ENCODE results near the gene BIRC6. TPM values are rescaled to one million over a fixed set of nuclear protein-coding genes. Genes with fewer than 3 reads are reported as not detected.
"Not testable (repeated sequence)": the region's sequence is repeated elsewhere in the genome, so short reads cannot be mapped to it uniquely, and the experiment has no call there.

BIRC6 gene
- total and polyA plus RNA-seq, 11 donors: 11.0 to 68.0 (median 51.9) TPM

DNA sequence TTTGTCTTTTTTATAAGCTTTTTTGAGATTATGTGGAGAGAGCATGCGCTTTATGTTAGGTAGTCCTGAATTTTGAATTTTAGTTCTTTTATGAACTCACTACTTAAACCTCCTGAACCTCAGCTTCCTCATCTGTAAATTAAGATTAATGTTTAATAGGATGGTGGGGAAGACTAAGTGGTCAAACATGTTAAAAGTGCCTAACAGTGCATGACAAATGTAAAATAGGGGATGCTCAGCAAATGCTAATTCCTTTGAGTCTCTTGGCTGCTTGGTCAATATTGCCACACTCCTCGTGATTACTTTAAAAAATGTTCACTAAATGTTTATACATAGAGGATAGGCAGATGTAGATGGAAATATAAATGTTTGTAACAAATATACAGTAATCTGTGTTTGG, 6.8 kb downstream of the BIRC6 start:
- H3K4me1 ChIP-seq: peaks cover 6 to 69% (median 40%) of the 10 kb centered on the region in 12 donors
- no peak for ATAC-seq

DNA sequence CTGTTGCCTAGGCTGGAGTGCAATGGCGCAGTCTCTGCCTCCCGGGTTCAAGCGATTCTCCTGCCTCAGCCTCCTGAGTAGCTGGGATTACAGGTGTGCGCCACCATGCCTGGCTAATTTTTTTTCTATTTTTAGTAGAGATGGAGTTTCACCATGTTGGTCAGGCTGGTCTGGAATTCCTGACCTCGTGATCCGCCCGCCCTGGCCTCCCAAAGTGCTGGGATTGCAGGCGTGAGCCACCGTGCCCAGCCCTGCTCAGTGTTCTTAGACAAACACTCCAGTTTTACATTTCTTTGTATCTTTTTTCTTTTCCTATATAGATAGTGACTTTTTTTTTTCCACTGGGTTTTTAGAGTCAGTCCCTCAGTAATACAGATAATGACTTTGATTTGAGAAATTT, 7.5 kb downstream of the BIRC6 start:
- H3K9me3 ChIP-seq; intact Hi-C loops (cut with DNase I); H3K27ac ChIP-seq; DNase-seq; ATAC-seq; H3K4me3 ChIP-seq; H3K27me3 ChIP-seq: not testable (repeated sequence)
- WGBS, 4 donors: 92 to 94% (median 93%) methylated on average over 9 of the region's 9 CpGs
- Histone ChIP-seq H3K4me1 (peaks cover 3 to 62% (median 36%) of the 10 kb centered on the region in 12 donors), H3K36me3 (peaks cover 0 to 10% (median 0%) of the 10 kb centered on the region in 9 donors)

More for the DNA sequence above, 6.8 kb downstream of the BIRC6 start:
- intact Hi-C loops (cut with DNase I): no loop called here
- 76 to 85% (median 79%) methylated on average over 2 of the region's 2 CpGs for WGBS, 4 donors
- no peak for TF ChIP-seq POLR2A (IDR thresholded peaks at IDR 0.05)
- TF ChIP-seq, protein P1, sequence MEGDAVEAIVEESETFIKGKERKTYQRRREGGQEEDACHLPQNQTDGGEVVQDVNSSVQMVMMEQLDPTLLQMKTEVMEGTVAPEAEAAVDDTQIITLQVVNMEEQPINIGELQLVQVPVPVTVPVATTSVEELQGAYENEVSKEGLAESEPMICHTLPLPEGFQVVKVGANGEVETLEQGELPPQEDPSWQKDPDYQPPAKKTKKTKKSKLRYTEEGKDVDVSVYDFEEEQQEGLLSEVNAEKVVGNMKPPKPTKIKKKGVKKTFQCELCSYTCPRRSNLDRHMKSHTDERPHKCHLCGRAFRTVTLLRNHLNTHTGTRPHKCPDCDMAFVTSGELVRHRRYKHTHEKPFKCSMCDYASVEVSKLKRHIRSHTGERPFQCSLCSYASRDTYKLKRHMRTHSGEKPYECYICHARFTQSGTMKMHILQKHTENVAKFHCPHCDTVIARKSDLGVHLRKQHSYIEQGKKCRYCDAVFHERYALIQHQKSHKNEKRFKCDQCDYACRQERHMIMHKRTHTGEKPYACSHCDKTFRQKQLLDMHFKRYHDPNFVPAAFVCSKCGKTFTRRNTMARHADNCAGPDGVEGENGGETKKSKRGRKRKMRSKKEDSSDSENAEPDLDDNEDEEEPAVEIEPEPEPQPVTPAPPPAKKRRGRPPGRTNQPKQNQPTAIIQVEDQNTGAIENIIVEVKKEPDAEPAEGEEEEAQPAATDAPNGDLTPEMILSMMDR (IDR thresholded peaks at IDR 0.05): no peak
- Histone ChIP-seq H3K27me3 (no peaks in the 10 kb centered on the region), H3K4me3 (no peak overlapping the region), H3K27ac (no peak overlapping the region), H3K9me3 (no peaks in the 10 kb centered on the region), H3K36me3 (peaks cover 0 to 10% (median 0%) of the 10 kb centered on the region in 9 donors)
- no peak for DNase-seq

- H3K9me3 ChIP-seq; DNase-seq; H3K27me3 ChIP-seq; intact Hi-C loops (cut with DNase I); ATAC-seq; H3K27ac ChIP-seq; H3K36me3 ChIP-seq; H3K4me3 ChIP-seq: not testable (repeated sequence)
- WGBS, 4 donors: 95 to 99% (median 97%) methylated on average over 3 of the region's 3 CpGs
- H3K4me1 ChIP-seq: peaks cover 0 to 56% (median 26%) of the 10 kb centered on the region in 12 donors
These were observed 8.9 kb downstream of the BIRC6 start for GRCh38 chr2:32365679-32366078.

DNA sequence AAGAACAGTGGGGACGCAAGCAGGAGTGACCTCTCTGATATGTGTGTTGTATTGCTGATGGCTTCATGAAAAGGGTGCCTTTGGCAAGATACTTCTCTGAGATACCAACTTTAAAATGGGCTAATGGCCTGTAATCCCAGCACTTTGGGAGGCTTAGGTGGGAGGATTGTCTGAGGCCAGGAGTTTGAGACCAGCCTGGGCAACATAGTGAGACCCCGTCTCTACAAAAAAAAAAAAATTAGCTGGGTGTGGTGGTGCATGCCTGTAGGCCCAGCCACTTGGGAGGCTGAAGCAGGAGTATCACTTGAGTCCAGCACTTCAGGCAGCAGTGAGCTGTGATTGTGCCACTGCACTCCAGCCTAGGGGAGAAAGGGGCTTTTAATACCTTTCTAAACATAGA, 9.8 kb downstream of the BIRC6 start:
- DNase-seq: no peak
- no peak for ATAC-seq
- 91 to 97% (median 95%) methylated on average over 2 of the region's 2 CpGs for WGBS, 4 donors
- TF ChIP-seq, protein P1 (IDR thresholded peaks at IDR 0.05): no peak
- no peak for TF ChIP-seq POLR2A (IDR thresholded peaks at IDR 0.05)
- Histone ChIP-seq H3K27ac (no peak overlapping the region), H3K36me3 (no peaks in the 10 kb centered on the region), H3K4me1 (peaks cover 0 to 47% (median 22%) of the 10 kb centered on the region in 12 donors), H3K4me3 (no peak overlapping the region), H3K9me3 (no peaks in the 10 kb centered on the region), H3K27me3 (no peaks in the 10 kb centered on the region)
- intact Hi-C loops (cut with DNase I): no loop called here

GRCh38 chr2:32369222-32369621, 12.4 kb downstream of the BIRC6 start:
- 94 to 96% (median 95%) methylated on average over 9 of the region's 9 CpGs for WGBS, 4 donors
- TF ChIP-seq, protein P1 (IDR thresholded peaks at IDR 0.05): no peak
- no peak for TF ChIP-seq POLR2A (IDR thresholded peaks at IDR 0.05)
- Histone ChIP-seq H3K27me3 (no peaks in the 10 kb centered on the region), H3K36me3 (no peaks in the 10 kb centered on the region), H3K4me3 (no peak overlapping the region), H3K9me3 (no peaks in the 10 kb centered on the region), H3K27ac (no peak overlapping the region), H3K4me1 (peaks cover 0 to 41% (median 21%) of the 10 kb centered on the region in 12 donors)
- DNase-seq (no peak), ATAC-seq (no peak)
- intact Hi-C loops (cut with DNase I): no loop called here

- H3K4me3 ChIP-seq; H3K9me3 ChIP-seq; H3K27me3 ChIP-seq; intact Hi-C loops (cut with DNase I); DNase-seq; ATAC-seq; H3K27ac ChIP-seq; H3K36me3 ChIP-seq: not testable (repeated sequence)
- WGBS, 4 donors: 94 to 96% (median 95%) methylated on average over 5 of the region's 5 CpGs
- peaks cover 0 to 30% (median 11%) of the 10 kb centered on the region in 12 donors for H3K4me1 ChIP-seq
These were observed 14.1 kb downstream of the BIRC6 start for GRCh38 chr2:32370942-32371341.

All from heart left ventricle (tissue), 16 donors.